ENCODE results near the gene TDRKH. TPM values are rescaled to one million over a fixed set of nuclear protein-coding genes. Genes with fewer than 3 reads are reported as not detected.

TDRKH gene
- total RNA-seq, 1 experiment from 2014 or later: 24.2 TPM

- no peak for DNase-seq (ENCODE audit: low spot score)
Observed at GRCh38 chr1:151822404-151822803, 32.1 kb upstream of the TDRKH start.

DNA sequence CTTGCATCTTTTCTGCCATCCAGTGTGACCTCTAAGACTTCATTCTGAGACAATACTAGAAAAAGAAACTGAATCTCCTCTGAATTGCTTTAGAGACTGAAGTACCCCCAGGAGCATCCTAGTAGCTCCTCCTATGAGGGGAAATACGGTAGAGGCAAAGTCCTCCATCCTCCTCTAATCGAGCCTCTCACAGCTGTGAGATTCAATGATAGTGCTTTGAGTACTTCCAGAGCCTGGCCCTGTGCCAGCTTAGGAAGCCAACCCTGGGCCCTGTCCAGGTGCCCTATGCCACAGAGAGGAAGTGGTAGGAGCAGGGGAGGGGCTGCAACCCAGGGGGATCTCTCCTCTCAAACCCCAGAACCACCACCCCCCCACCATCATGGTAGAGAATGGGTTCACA, 30.6 kb upstream of the TDRKH start:
- DNase-seq (ENCODE audit: low spot score): no peak

DNA sequence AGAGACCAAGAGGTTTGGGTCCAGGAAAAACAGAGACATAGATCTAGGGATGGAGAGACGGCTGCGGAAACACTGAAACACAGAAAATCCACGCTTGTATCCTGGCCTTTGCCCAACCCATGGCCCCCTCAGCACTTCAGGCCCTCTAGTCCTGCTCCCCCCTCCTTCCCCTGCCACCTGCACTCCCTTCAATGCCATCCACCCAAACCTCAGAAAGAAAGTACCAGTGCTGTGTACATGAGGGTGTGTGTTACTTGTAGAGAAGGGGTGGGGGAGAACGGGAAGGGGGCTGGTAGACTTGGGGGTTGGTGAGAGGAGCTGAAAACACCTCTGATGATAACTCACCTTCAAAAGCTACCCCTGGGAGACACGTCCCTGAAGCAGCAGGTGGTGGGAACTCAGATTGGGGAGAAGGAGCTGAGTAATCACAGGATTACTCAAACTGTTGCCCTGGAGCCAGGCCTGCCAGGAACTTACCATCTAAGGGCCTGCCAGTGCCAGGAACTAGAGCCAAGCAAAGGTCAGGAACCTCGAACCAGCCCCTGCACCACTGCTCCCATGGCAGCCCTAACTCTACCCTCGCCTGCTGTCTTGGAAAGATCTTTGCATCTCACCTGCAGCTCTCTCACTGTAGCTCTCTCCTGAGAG, 29.8 kb upstream of the TDRKH start:
- peak; percentile 41 for DNase-seq (ENCODE audit: low spot score)

DNA sequence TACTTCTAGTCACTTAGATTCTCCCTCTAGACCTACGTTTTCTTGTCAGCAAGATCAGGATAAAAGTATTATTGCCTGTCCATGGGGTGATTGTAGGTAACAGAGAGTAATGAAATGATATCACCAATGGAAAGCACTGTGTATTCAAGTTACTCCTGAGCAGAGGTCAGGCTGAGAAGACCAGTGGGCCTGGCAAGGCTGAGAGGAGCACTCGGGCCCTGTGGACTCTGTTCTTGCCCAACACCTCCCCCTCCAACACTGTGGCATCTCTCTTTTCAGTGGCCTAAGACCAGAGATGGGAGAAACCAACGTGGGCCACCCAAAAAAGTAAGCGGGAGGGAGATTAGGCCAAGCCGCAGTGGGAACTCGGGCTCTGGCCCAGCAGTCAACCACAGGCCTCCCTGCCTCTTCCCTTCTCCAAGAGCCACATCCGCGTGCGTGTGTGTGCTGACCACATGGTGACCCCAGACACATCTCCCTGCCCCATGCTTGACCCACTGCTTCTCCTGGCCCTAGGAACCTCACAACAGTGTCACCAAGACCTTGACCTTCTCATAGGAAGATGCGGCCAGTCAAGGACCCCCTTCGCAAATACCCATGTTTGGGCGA, 29.0 kb upstream of the TDRKH start:
- DNase-seq (ENCODE audit: low spot score): no peak

DNA sequence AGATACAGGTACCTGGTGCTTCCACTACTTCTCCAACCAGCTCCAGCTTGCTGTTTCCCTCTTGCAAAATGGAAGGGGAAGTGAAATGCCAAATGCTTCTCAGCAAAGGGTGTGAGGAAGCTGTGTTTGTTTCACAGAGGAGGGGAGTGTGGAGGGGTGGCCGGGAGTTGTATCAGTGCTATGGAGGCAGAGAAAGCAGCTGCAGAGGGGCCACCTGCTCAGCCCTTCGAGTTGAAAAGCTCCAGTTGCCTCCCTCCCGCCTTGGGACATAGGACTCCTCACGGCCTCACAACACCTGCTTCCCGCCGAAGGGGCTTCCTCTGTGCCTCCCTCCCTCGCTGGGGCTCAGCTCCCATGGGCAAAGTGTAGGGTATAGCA, 27.0 kb upstream of the TDRKH start:
- no peak for DNase-seq (ENCODE audit: low spot score)

GRCh38 chr1:151816548-151817352, 26.4 kb upstream of the TDRKH start:
- no peak for DNase-seq (ENCODE audit: low spot score)

GRCh38 chr1:151815716-151816327, 25.5 kb upstream of the TDRKH start:
- no peak for DNase-seq (ENCODE audit: low spot score)

DNA sequence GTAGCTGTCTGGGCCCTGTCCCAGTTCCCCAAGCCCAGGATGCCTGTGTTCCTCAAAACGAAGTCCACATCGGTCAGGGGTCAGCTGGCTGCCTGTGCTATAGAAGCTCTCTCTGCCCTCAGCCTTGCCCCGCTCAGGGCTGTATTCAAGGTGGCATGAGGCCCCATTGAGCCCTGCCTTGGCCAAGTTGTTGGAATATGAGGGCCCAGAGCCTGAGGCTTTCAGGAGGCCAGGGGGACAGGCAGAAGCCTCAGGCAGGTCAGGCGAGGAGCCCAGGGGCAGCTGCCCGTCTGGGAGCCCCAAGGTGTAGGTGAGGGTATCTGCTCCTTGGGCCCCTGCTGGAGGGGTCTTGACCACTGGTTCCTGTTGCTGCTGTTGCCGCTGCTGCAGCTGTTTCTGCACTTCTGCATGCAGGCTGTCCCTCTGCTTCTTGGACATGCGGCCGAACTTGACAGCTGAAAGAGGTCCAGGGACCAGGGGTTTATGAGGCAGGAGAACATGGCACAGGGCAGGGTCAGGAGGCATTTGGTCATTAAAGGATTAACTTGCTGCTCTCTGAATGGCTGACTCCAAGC, 24.8 kb upstream of the TDRKH start:
- no peak for DNase-seq (ENCODE audit: low spot score)

DNA sequence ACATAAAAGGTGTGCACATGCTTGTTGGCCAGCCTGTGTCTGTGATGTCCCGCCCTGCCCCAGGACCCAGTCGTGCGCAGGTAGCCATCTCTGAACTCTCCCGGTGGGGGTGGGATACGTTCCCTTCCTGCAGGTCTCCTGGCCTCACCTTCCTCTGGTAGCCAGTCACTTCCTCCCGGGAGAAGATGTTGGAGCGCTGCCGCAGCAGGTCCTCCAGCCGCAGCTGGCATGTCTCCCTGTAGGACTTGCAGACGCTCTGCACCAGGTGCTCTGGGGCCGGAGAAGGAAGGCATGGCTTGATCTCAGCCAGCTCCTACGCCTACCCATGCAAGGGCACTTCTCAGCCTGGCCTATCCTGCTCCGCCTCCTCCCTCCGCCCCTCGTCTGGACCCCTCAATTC, 24.1 kb upstream of the TDRKH start:
- no peak for DNase-seq (ENCODE audit: low spot score)

DNA sequence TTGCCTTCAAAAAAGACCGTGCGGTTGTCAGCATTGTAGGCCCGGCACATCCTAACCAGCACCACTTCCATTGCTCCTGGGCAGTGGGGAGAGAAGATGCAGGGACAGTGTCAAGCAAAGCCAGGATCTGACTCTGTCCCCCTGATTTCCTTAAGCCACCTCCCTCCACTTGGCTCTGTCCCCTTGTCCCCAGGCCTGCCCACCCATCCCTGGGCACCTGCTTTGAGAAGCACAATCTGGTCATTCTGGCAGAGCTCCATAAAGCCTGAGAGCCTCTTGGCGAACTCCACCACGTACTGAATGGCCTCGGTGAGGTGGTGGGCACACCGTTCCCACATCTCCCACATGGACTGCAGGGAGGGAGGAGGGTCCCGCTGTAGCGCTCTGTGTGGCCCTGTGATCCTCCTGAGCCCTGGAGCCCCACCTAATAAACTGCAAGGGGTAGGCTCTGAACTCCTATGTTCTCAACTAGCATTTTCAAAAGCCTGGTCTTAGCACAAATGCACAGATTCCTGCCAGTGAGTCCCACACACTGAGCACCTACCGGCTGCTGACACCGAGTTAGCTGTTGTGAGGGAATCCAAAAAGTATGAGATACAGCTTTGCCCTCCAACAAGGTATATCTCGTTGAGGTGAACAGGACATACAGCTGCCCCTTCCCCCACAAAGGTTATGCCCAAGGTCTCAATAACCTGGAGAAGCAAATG, 23.1 kb upstream of the TDRKH start:
- no peak for DNase-seq (ENCODE audit: low spot score)

- DNase-seq (ENCODE audit: low spot score): no peak
Observed at GRCh38 chr1:151811181-151811580, 20.9 kb upstream of the TDRKH start.

DNA sequence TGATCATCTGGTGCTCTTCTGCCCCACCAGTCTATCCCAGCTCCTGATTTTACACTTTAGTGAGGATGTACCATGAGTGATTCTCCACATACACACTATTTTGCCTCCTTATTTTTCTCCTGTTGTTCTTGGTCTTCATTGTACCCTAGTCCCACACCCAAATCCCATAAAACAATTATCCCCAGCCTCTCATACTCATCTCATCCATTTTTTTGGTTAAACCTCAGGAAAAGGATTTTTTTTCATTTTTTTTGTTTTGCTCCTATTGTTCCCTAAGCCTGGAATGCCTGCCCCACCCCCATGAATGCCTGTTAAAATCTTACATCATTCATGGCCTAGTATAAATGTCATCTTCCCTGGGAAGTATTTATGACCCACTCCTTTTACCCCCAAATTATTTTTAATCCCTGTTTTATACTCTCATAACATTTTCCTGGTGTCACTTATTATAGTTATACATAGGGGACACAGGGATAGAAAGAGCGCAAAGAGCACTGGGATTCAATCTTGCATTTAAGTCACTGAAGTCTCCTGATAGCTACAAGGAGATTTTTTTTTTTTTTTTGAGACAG, 19.8 kb upstream of the TDRKH start:
- no peak for DNase-seq (ENCODE audit: low spot score)

- DNase-seq (ENCODE audit: low spot score): no peak
Observed at GRCh38 chr1:151809290-151809984, 19.1 kb upstream of the TDRKH start.

- no peak for DNase-seq (ENCODE audit: low spot score)
Observed at GRCh38 chr1:151807766-151808165, 17.5 kb upstream of the TDRKH start.

GRCh38 chr1:151807131-151807530, 16.8 kb upstream of the TDRKH start:
- DNase-seq (ENCODE audit: low spot score): no peak

- no peak for DNase-seq (ENCODE audit: low spot score)
Observed at GRCh38 chr1:151806170-151806569, 15.9 kb upstream of the TDRKH start.

GRCh38 chr1:151805066-151805820, 14.9 kb upstream of the TDRKH start, which contains the start of gene LINGO4:
Gene LINGO4 (minus strand): TSS chr1:151805419. CDS start chr1:151802704, 2,715 bp downstream.
- no peak for DNase-seq (ENCODE audit: low spot score)

- DNase-seq (ENCODE audit: low spot score): no peak
Observed at GRCh38 chr1:151803915-151804314, 13.6 kb upstream of the TDRKH start.

- no peak for DNase-seq (ENCODE audit: low spot score)
Observed at GRCh38 chr1:151803164-151803563, 12.9 kb upstream of the TDRKH start.

DNA sequence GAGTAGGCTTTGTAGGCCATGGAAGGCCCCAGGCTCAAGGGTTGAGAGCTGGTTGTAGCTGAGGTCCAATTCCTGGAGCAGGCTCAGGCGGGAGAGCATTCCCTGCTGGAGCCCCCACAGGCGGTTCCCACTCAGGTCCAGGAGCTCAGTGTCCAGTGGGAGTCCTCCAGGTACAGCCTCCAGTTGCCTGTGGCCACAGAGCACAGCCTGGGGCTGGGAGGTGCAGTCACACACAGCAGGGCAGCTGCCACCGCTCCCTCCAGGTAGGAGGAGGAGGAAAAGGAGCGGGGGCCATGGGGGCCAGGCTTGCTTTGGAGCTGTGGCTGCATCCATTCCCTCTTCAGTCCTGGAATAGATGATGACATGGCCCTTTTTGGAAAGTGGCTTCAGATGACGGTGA, 12.1 kb upstream of the TDRKH start:
- no peak for DNase-seq (ENCODE audit: low spot score)
